ENCODE results near the gene ATP6V1B1. TPM values are rescaled to one million over a fixed set of nuclear protein-coding genes. Genes with fewer than 3 reads are reported as not detected.
A peak's percentile ranks its signal among the peaks of the same experiment; 100 is the strongest.

The ATP6V1B1 gene
- total and polyA plus RNA-seq, 2 of the 13 experiments (the other 11 are each of a cell fraction or from before 2014, with no cell fraction given) = 0.58 to 1.6 TPM

DNA sequence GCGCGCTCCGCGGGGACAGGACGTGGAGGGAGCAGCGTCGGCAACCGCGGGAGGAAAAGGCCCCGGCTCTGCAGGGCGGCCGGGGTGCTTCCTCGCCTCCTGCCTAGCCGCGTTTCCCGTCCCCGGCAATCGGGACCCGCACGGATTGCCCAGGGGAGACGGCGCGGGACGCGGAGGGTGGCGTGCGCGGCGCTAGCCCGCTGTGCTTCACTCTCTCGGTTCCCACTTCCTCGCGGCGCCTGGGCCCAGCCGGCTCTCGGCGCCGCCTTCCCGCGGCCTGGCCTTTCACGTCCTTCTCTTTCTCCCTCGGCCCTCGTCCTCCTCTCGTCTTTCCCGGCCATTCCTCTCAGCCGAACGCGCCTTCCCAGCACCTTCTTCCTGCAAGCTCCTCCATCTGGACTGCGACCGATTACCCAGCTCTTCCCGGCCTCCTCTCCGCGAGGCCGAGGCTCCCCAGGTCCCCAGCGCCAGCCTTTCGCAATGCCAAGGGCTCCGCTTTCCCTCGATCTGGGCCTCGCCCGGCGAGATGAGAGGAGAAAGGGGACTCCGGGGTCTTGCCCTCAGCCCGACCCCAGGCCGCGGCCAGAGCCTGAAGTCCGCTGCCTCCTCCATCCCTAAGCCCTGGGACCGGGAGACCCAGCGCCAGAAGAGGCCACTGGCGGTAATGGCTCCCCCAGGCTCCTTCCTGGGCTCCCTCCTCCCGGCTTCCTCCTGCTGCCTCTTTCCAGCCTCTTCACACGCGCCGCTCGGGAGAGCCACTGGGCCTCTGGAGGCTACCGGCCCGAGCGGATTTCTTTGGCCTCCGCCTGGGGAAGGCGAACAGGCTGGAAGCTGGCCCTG is 34.3 kb upstream of the ATP6V1B1 start (continued):
- TF ChIP-seq, protein P1, sequence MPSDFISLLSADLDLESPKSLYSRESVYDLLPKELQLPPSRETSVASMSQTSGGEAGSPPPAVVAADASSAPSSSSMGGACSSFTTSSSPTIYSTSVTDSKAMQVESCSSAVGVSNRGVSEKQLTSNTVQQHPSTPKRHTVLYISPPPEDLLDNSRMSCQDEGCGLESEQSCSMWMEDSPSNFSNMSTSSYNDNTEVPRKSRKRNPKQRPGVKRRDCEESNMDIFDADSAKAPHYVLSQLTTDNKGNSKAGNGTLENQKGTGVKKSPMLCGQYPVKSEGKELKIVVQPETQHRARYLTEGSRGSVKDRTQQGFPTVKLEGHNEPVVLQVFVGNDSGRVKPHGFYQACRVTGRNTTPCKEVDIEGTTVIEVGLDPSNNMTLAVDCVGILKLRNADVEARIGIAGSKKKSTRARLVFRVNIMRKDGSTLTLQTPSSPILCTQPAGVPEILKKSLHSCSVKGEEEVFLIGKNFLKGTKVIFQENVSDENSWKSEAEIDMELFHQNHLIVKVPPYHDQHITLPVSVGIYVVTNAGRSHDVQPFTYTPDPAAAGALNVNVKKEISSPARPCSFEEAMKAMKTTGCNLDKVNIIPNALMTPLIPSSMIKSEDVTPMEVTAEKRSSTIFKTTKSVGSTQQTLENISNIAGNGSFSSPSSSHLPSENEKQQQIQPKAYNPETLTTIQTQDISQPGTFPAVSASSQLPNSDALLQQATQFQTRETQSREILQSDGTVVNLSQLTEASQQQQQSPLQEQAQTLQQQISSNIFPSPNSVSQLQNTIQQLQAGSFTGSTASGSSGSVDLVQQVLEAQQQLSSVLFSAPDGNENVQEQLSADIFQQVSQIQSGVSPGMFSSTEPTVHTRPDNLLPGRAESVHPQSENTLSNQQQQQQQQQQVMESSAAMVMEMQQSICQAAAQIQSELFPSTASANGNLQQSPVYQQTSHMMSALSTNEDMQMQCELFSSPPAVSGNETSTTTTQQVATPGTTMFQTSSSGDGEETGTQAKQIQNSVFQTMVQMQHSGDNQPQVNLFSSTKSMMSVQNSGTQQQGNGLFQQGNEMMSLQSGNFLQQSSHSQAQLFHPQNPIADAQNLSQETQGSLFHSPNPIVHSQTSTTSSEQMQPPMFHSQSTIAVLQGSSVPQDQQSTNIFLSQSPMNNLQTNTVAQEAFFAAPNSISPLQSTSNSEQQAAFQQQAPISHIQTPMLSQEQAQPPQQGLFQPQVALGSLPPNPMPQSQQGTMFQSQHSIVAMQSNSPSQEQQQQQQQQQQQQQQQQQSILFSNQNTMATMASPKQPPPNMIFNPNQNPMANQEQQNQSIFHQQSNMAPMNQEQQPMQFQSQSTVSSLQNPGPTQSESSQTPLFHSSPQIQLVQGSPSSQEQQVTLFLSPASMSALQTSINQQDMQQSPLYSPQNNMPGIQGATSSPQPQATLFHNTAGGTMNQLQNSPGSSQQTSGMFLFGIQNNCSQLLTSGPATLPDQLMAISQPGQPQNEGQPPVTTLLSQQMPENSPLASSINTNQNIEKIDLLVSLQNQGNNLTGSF (CRISPR knock-in tag; IDR thresholded peaks at IDR 0.05) = peak; percentile 73
- TF ChIP-seq THAP11 (CRISPR knock-in tag; IDR thresholded peaks at IDR 0.05) (peak; percentile 59; the same call in 1 of the 2 replicates), PITX1 (CRISPR knock-in tag; IDR thresholded peaks at IDR 0.05) (no peak), ARNTL (CRISPR knock-in tag; IDR thresholded peaks at IDR 0.05) (peak; percentile 69; the same call in 1 of the 2 replicates), ZBTB4 (CRISPR knock-in tag; IDR thresholded peaks at IDR 0.05; ENCODE audit: borderline replicate concordance) (0 out of 2 replicates have a peak, but pooled peaks have one; percentile 57)

Data from HepG2 (cell line).